OCI-LY3 (cell line): ENCODE results near the gene LPCAT1.

Experiments used
- CTCF ChIP-seq: fragments of 200-600, 300-600 bp; sonication (generic); IDR thresholded peaks from 2 replicates; pipeline ENCODE4 v1.5.1; 2014; ENCODE audit warnings: antibody characterized with exemption, low read length, low read depth
- EZH2phosphoT487 ChIP-seq: fragments of 200-600 bp; shearing (Covaris generic); IDR thresholded peaks from 2 replicates; pipeline ENCODE4 v1.6.1; 2018; ENCODE audit warnings: antibody characterized with exemption, mixed run types, low read depth

DNA sequence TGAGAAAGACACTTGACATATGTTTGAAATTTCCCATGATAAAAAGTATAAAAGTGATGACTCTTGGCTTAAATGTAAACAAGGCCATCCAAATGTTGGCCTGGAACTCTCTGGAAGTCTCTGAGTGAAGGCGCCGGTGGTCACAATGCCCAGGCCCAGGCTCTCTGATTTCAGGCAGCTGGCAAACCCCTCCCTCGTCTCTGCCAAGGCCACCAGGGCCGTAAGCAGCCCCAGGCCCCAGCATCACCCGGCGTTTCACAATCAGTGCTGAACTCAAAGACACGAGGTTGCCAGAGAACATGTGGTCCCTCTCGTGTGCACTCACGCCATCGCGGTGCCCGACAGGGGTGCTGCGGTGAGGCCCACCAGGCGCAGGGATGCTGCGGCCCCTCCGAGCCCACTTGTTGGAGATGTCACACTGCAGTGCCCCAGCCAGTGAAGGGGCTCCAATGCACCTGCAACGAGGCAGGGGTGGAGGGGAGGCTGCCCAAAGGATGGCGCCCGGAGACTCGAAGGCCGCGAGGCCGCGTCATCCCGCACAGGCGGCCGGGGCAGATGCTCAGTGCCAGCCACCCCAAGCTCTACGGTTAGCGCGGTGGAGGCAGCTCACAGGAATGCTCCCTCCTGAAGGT is 15.0 kb downstream of the LPCAT1 start:
- TF ChIP-seq CTCF (no peak), EZH2phosphoT487 (no peak)
